RWPE2 (cell line): ENCODE measurements around the gene ZNF276.

Experiments used
- ATAC-seq: fragments of 200-7000 bp; cut with Tn5 transposase; 3 replicates; pipeline ENCODE4 v1.9.1; 2021; ENCODE audit warnings: low read depth
- DNase-seq: peaks from one replicate; pipeline ENCODE4 v3.0.0-alpha.2; 2020; ENCODE audit warnings: low spot score
- H3K27ac ChIP-seq: fragments of 450-650 bp; 2 replicates; pipeline ENCODE4 v1.5.1; 2017; ENCODE audit warnings: mild to moderate bottlenecking; ENCODE audit not compliant: poor library complexity, severe bottlenecking
- H3K27me3 ChIP-seq: fragments of 250-450 bp; sonication (Bioruptor Pico); 2 replicates; pipeline ENCODE4 v1.5.1; 2021; ENCODE audit warnings: mild to moderate bottlenecking, moderate library complexity; ENCODE audit not compliant: insufficient read depth, poor library complexity, severe bottlenecking
- H3K36me3 ChIP-seq: fragments of 250-450 bp; sonication (Bioruptor Pico); 2 replicates; pipeline ENCODE4 v1.5.1; 2020; ENCODE audit warnings: low read depth, mild to moderate bottlenecking, moderate library complexity
- H3K4me1 ChIP-seq: fragments of 250-450 bp; sonication (Bioruptor Pico); 2 replicates; pipeline ENCODE4 v1.5.1; 2021; ENCODE audit warnings: mild to moderate bottlenecking, moderate library complexity; ENCODE audit not compliant: insufficient read depth, poor library complexity, severe bottlenecking
- H3K4me3 ChIP-seq: fragments of 250-450 bp; sonication (Bioruptor Pico); 2 replicates; pipeline ENCODE4 v1.5.1; 2021; ENCODE audit warnings: mild to moderate bottlenecking, moderate library complexity; ENCODE audit not compliant: severe bottlenecking
- H3K9me3 ChIP-seq: fragments of 250-450 bp; sonication (Bioruptor Pico); 2 replicates; pipeline ENCODE4 v1.5.1; 2021; ENCODE audit warnings: mild to moderate bottlenecking, moderate library complexity; ENCODE audit not compliant: severe bottlenecking
- CTCF ChIP-seq: fragments of 450-650 bp; IDR thresholded peaks from one replicate; pipeline ENCODE4 v1.5.1; 2017; ENCODE audit warnings: mild to moderate bottlenecking, moderate library complexity; ENCODE audit not compliant: poor library complexity, severe bottlenecking

Gene ZNF276

GRCh38 chr16:89700649-89701424, 20.5 kb upstream of the ZNF276 start:
- H3K27ac ChIP-seq, result peak overlapping the region; percentile 41
- peak overlapping the region; percentile 59 for H3K4me3 ChIP-seq
- H3K4me1 ChIP-seq, result no peaks in the 10 kb centered on the region
- DNase-seq, result peak; percentile 68
- TF ChIP-seq CTCF, result no peak
- peak; percentile 40 for ATAC-seq
- H3K9me3 ChIP-seq, result no peaks in the 10 kb centered on the region
- no peaks in the 10 kb centered on the region for H3K27me3 ChIP-seq
- no peaks in the 10 kb centered on the region for H3K36me3 ChIP-seq

GRCh38 chr16:89701425-89702406, 19.6 kb upstream of the ZNF276 start, which contains the start of gene SPATA2L:
Gene SPATA2L, minus strand, starts transcription at chr16:89701705. Its CDS starts 473 bp downstream, at chr16:89701232.
- peak; percentile 64 for ATAC-seq
- peak; percentile 34 for TF ChIP-seq CTCF
- DNase-seq, result peak; percentile 98

GRCh38 chr16:89704281-89704680, 17.1 kb upstream of the ZNF276 start:
- H3K4me1 ChIP-seq, result no peaks in the 10 kb centered on the region
- DNase-seq (no peak), ATAC-seq (no peak)
- H3K27ac ChIP-seq, result no peak overlapping the region
- no peaks in the 10 kb centered on the region for H3K36me3 ChIP-seq
- no peak overlapping the region for H3K4me3 ChIP-seq
- no peaks in the 10 kb centered on the region for H3K9me3 ChIP-seq
- no peaks in the 10 kb centered on the region for H3K27me3 ChIP-seq
- TF ChIP-seq CTCF, result no peak

More at GRCh38 chr16:89701425-89702406, 19.6 kb upstream of the ZNF276 start, which contains the start of gene SPATA2L:
- Histone ChIP-seq H3K4me3 (peak within 1 kb of the TSS; percentile 59), H3K36me3 (no peaks in the 10 kb centered on the region), H3K27ac (peak within 1 kb of the TSS; percentile 41), H3K9me3 (no peaks in the 10 kb centered on the region), H3K4me1 (no peaks in the 10 kb centered on the region), H3K27me3 (no peaks in the 10 kb centered on the region)

GRCh38 chr16:89705006-89705405, 16.3 kb upstream of the ZNF276 start:
- Histone ChIP-seq H3K4me1 (no peaks in the 10 kb centered on the region), H3K9me3 (no peaks in the 10 kb centered on the region), H3K27ac (no peak overlapping the region), H3K27me3 (no peaks in the 10 kb centered on the region), H3K36me3 (no peaks in the 10 kb centered on the region), H3K4me3 (no peak overlapping the region)
- TF ChIP-seq CTCF, result no peak
- peak; percentile 62 for DNase-seq
- ATAC-seq, result no peak
